Uterus (tissue), 2 donors: Measurements from ENCODE around the gene SLC38A10.

ENCODE experiments used
- POLR2A ChIP-seq, 2 donors: fragments of 450-650 bp; IDR thresholded peaks; one replicate each; pipeline ENCODE4 v1.6.1; 2016; ENCODE audit warnings: antibody characterized with exemption in 2 of 2, mild to moderate bottlenecking in 1 of 2, moderate library complexity in 1 of 2
- TF ChIP-seq, protein P1 (sequence below), 4 experiments: fragments of 200-600 bp in 2 of 4; fragments of 450-650 bp in 2 of 4; sonication (generic) in 2 of 4; IDR thresholded peaks; one replicate each; pipeline ENCODE4 v1.5.1; 2016 to 2019; ENCODE audit warnings: antibody characterized with exemption in 4 of 4, mild to moderate bottlenecking in 2 of 4, moderate library complexity in 1 of 4

DNA sequence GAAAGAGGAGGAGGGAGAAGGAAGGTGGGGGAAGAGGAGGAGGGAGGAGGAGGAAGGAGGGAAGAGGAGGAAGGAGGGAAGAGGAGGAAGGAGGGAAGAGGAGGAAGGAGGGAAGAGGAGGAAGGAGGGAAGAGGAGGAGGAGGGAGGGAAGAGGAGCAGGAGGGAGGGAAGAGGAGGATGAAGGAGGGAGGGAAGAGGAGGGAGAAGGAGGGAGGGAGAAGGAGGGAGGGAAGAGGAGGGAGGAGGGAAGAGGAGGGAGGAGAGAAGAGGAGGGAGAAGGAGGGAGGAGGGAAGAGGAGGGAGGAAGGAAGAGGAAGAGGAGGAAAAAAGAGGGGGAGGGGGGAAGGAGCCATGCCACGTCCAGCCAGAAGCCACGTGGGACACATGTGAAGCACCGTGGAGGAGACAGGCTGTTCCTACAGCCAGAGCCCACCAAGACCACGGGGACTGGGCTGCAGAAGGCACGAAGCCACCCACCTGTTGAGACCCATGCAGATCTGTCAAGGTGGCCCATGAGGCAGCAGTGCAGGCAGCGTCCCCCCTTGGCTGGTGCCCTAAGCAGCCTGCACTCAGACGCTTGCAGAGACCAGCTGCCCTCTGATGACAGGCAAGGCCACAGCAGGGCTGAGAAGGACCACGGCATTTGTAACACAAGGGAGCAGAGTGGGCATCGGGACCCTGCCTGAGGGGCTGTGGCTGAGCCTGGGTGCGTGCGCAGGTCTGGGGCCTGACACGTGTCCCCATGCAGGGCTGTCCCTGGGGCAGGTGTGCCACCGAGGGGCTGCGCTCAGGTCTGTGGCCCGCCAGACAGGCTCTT lies 45.7 kb downstream of the SLC38A10 start:
- TF ChIP-seq, protein P1, sequence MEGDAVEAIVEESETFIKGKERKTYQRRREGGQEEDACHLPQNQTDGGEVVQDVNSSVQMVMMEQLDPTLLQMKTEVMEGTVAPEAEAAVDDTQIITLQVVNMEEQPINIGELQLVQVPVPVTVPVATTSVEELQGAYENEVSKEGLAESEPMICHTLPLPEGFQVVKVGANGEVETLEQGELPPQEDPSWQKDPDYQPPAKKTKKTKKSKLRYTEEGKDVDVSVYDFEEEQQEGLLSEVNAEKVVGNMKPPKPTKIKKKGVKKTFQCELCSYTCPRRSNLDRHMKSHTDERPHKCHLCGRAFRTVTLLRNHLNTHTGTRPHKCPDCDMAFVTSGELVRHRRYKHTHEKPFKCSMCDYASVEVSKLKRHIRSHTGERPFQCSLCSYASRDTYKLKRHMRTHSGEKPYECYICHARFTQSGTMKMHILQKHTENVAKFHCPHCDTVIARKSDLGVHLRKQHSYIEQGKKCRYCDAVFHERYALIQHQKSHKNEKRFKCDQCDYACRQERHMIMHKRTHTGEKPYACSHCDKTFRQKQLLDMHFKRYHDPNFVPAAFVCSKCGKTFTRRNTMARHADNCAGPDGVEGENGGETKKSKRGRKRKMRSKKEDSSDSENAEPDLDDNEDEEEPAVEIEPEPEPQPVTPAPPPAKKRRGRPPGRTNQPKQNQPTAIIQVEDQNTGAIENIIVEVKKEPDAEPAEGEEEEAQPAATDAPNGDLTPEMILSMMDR (IDR thresholded peaks at IDR 0.05): no peak
- no peak for TF ChIP-seq POLR2A (IDR thresholded peaks at IDR 0.05)
